GM21528 (cell line): ENCODE results near the gene PZP.
"Not testable (repeated sequence)": the region's sequence is repeated elsewhere in the genome, so short reads cannot be mapped to it uniquely, and the experiment has no call there.

Experiments
- ATAC-seq: cut with Tn5 transposase; IDR thresholded peaks from one replicate; pipeline ENCODE4 v1.9.1; 2021; ENCODE audit warnings: mild to moderate bottlenecking, moderate library complexity; ENCODE audit not compliant: unreplicated experiment, low FRiP score

PZP gene

GRCh38 chr12:9198012-9198411, 10.2 kb downstream of the PZP start:
- no peak for ATAC-seq

GRCh38 chr12:9184276-9184675, 23.9 kb downstream of the PZP start:
- no peak for ATAC-seq

- ATAC-seq, result no peak
Measured at GRCh38 chr12:9180810-9181209, 27.4 kb downstream of the PZP start.

- no peak for ATAC-seq
Measured at GRCh38 chr12:9179781-9180180, 28.4 kb downstream of the PZP start.

GRCh38 chr12:9169979-9170634, 38.1 kb downstream of the PZP start:
- no peak for ATAC-seq

- not testable (repeated sequence) for ATAC-seq
Measured at GRCh38 chr12:9167345-9167744, 40.9 kb downstream of the PZP start.

GRCh38 chr12:9163392-9163791, 44.8 kb downstream of the PZP start:
- ATAC-seq, result no peak

- no peak for ATAC-seq
Measured at GRCh38 chr12:9156119-9156518, 52.1 kb downstream of the PZP start.

GRCh38 chr12:9149372-9149771, 58.8 kb downstream of the PZP start:
- ATAC-seq, result no peak

GRCh38 chr12:9148926-9149325, 59.3 kb downstream of the PZP start:
- no peak for ATAC-seq

GRCh38 chr12:9147461-9147860, 60.7 kb downstream of the PZP start:
- no peak for ATAC-seq

- ATAC-seq, result no peak
Measured at GRCh38 chr12:9144730-9145106, 63.5 kb downstream of the PZP start.

GRCh38 chr12:9143929-9144729, 64.1 kb downstream of the PZP start:
- no peak for ATAC-seq

- ATAC-seq, result no peak
Measured at GRCh38 chr12:9143137-9143536, 65.1 kb downstream of the PZP start.

- ATAC-seq, result not testable (repeated sequence)
Measured at GRCh38 chr12:9139588-9140290, 68.5 kb downstream of the PZP start.

GRCh38 chr12:9135903-9136310, 72.3 kb downstream of the PZP start:
- ATAC-seq, result no peak

GRCh38 chr12:9134981-9135628, 73.1 kb downstream of the PZP start:
- ATAC-seq, result no peak

- ATAC-seq, result no peak
Measured at GRCh38 chr12:9133216-9133916, 74.8 kb downstream of the PZP start.

- ATAC-seq, result no peak
Measured at GRCh38 chr12:9132008-9132535, 76.1 kb downstream of the PZP start.

GRCh38 chr12:9130244-9130643, 78.0 kb downstream of the PZP start:
- no peak for ATAC-seq
